Endodermal cell (in vitro differentiated cells): ENCODE results near the gene YKT6. TPM values are rescaled to one million over a fixed set of nuclear protein-coding genes. Genes with fewer than 3 reads are reported as not detected.
A peak's percentile ranks its signal among the peaks of the same experiment; 100 is the strongest.
"Not testable (repeated sequence)": the region's sequence is repeated elsewhere in the genome, so short reads cannot be mapped to it uniquely, and the experiment has no call there.

Source experiments
- DNase-seq: peaks from one replicate; pipeline ENCODE4 v3.0.0-alpha.2; 2017
- H3K27ac ChIP-seq: 2 replicates; pipeline ENCODE4 v1.5.1; 2013; ENCODE audit warnings: mild to moderate bottlenecking, low read depth, low read length, moderate library complexity
- H3K27me3 ChIP-seq: 2 replicates; pipeline ENCODE4 v1.6.1; 2013; ENCODE audit warnings: mild to moderate bottlenecking, low read length, moderate library complexity; ENCODE audit not compliant: insufficient read depth, control insufficient read depth, poor library complexity, severe bottlenecking
- H3K36me3 ChIP-seq: 2 replicates; pipeline ENCODE4 v1.7.0; 2013; ENCODE audit warnings: mild to moderate bottlenecking, low read length, moderate library complexity; ENCODE audit not compliant: control insufficient read depth, insufficient read depth
- H3K4me1 ChIP-seq: one replicate; pipeline ENCODE4 v1.7.0; 2013; ENCODE audit warnings: low read length; ENCODE audit not compliant: control insufficient read depth, insufficient read depth
- H3K4me3 ChIP-seq: 2 replicates; pipeline ENCODE4 v1.5.1; 2013; ENCODE audit warnings: mild to moderate bottlenecking, low read length, moderate library complexity
- H3K9ac ChIP-seq: 2 replicates; pipeline ENCODE4 v1.6.1; 2013; ENCODE audit warnings: mild to moderate bottlenecking, low read length, moderate library complexity; ENCODE audit not compliant: poor library complexity, severe bottlenecking; ENCODE audit errors: extremely low read depth
- H3K9me3 ChIP-seq: 2 replicates; pipeline ENCODE4 v1.6.1; 2013; ENCODE audit warnings: mild to moderate bottlenecking, low read length, moderate library complexity; ENCODE audit not compliant: control insufficient read depth
- H3K27ac Mint-ChIP-seq: 2 replicates; pipeline ENCODE4 v1.8.0; 2020; ENCODE audit warnings: mixed read lengths
- H3K27me3 Mint-ChIP-seq: 2 replicates; pipeline ENCODE4 v1.8.0; 2021; ENCODE audit warnings: mild to moderate bottlenecking, mixed read lengths; ENCODE audit not compliant: insufficient read depth
- H3K36me3 Mint-ChIP-seq: 2 replicates; pipeline ENCODE4 v1.8.0; 2020; ENCODE audit warnings: low read depth, mixed read lengths
- H3K4me1 Mint-ChIP-seq: 2 replicates; pipeline ENCODE4 v1.8.0; 2020; ENCODE audit warnings: mixed read lengths
- H3K4me3 Mint-ChIP-seq: 2 replicates; pipeline ENCODE4 v1.8.0; 2020; ENCODE audit warnings: mild to moderate bottlenecking, moderate library complexity, mixed read lengths
- H3K9me3 Mint-ChIP-seq: 2 replicates; pipeline ENCODE4 v1.8.0; 2020; ENCODE audit warnings: mild to moderate bottlenecking, mixed read lengths
- WGBS, 2 experiments: methylation state at CpG; one replicate each; pipeline versions ENCODE4 v1.1.5 to v1.1.7; 2013; ENCODE audit warnings: missing lambda C conversion rate in 2 of 2, mixed read lengths in 1 of 2; ENCODE audit not compliant: insufficient coverage in 1 of 2, insufficient read length in 1 of 2; 5-methylcytosine and 5-hydroxymethylcytosine counted together
- total RNA-seq, 2 donors: library from RNA; stranded (reverse); fragmentation: NEBNext Ultra II Directional in 1 of 2; extraction: Animal tissue kit (Norgen Biotek cat#: 25700) in 1 of 2; gene quantifications; 2 replicates in 1 of 2; 3 replicates in 1 of 2; pipeline ENCODE4 v1.2.1, GENCODE V29; 2021
- TF ChIP-seq, protein P1 (sequence below): fragments of 200-600 bp; sonication (generic); conservative IDR thresholded peaks from 2 replicates; pipeline ENCODE4 v1.5.0; 2021; ENCODE audit warnings: antibody characterized with exemption, mild to moderate bottlenecking

Gene YKT6
- total RNA-seq, 2 donors from 2014 or later: 96.2 to 101 TPM

DNA sequence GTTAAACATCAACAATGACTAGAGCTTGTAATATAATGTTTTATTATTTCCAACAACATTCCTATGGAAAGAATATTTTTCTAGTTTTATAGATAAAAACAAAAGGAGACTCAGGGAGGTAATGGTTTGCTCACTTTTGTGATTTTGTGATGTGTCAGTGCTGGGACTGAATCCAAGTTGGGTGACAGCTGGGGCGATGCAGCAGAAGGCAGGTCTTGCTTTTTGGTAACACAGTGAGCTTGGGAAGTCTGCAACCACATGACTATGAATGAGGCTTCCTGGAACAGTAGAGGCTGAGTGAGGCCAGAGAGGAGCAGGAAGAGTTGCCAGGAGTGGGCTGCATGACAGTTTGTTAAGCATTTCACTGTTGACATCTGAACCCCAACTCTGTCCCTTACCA lies 4.9 kb upstream of the YKT6 start:
- Histone ChIP-seq H3K4me1 (no peaks in the 10 kb centered on the region), H3K27me3 (peaks cover 14% of the 10 kb centered on the region), H3K9ac (no peak overlapping the region), H3K27ac (no peak overlapping the region), H3K36me3 (no peaks in the 10 kb centered on the region), H3K9me3 (no peaks in the 10 kb centered on the region), H3K4me3 (no peak overlapping the region)
- TF ChIP-seq, protein P1, sequence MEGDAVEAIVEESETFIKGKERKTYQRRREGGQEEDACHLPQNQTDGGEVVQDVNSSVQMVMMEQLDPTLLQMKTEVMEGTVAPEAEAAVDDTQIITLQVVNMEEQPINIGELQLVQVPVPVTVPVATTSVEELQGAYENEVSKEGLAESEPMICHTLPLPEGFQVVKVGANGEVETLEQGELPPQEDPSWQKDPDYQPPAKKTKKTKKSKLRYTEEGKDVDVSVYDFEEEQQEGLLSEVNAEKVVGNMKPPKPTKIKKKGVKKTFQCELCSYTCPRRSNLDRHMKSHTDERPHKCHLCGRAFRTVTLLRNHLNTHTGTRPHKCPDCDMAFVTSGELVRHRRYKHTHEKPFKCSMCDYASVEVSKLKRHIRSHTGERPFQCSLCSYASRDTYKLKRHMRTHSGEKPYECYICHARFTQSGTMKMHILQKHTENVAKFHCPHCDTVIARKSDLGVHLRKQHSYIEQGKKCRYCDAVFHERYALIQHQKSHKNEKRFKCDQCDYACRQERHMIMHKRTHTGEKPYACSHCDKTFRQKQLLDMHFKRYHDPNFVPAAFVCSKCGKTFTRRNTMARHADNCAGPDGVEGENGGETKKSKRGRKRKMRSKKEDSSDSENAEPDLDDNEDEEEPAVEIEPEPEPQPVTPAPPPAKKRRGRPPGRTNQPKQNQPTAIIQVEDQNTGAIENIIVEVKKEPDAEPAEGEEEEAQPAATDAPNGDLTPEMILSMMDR: no peak
- no peaks in the 10 kb centered on the region for H3K9me3 Mint-ChIP-seq
- peaks cover 2% of the 10 kb centered on the region for H3K4me1 Mint-ChIP-seq
- peaks cover 20% of the 10 kb centered on the region for H3K27me3 Mint-ChIP-seq
- no peaks in the 10 kb centered on the region for H3K36me3 Mint-ChIP-seq
- no peak overlapping the region for H3K4me3 Mint-ChIP-seq
- no peak for DNase-seq
- 81 to 100% methylated on average over 1 of the region's 1 CpG for WGBS, 2 experiments
- no peak overlapping the region for H3K27ac Mint-ChIP-seq

DNA sequence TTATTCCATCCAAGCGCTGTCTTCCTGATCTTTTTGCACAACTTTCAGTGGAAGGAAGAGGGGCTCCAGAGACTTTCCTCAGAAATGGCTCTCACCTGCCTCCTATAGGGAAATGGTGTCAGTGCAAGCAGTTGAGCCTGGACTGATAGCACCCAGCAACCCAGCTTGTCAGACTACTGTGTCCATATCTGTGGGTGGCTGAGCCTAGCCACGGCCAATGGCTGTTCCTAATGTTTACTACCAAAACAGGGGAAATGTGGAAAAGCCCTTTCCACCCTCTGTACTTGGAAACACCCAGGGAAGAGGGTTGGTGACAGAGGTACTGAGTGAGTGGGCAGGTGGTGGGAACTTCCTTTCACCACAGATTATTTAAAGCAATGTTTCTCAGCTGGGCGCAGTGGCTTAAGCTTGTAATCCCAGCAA lies 4.3 kb upstream of the YKT6 start:
- Histone ChIP-seq H3K9ac (no peak overlapping the region), H3K27ac (no peak overlapping the region), H3K9me3 (no peaks in the 10 kb centered on the region), H3K36me3 (no peaks in the 10 kb centered on the region), H3K4me1 (no peaks in the 10 kb centered on the region), H3K4me3 (no peak overlapping the region), H3K27me3 (peaks cover 14% of the 10 kb centered on the region)
- WGBS, 2 experiments: 66 to 68% methylated on average over 3 of the region's 3 CpGs
- H3K9me3 Mint-ChIP-seq: no peaks in the 10 kb centered on the region
- DNase-seq: peak; percentile 88
- H3K4me1 Mint-ChIP-seq: peaks cover 4% of the 10 kb centered on the region
- TF ChIP-seq, protein P1: peak; percentile 77
- H3K4me3 Mint-ChIP-seq: no peak overlapping the region
- H3K36me3 Mint-ChIP-seq: no peaks in the 10 kb centered on the region
- H3K27ac Mint-ChIP-seq: no peak overlapping the region
- H3K27me3 Mint-ChIP-seq: peaks cover 20% of the 10 kb centered on the region

DNA sequence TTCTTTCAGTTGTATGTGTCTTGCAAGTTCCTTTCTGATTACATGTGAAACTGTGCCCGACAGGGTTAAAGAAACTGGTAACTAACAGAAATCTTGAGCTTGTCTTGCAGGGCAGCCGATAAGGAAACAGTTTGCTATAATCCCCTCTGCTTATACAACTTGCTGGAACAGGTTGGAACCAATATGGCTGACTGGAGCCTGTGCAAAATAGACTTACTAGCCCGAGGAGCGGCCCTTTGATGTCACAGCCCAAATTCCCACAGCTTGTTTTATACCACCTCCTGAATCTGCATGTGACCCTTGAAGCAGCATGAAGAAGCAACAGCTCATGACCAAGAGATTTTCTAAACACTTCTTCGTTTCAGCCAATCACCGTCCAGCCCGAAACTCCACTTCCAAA lies 3.3 kb upstream of the YKT6 start:
- H3K4me1 Mint-ChIP-seq: peaks cover 10% of the 10 kb centered on the region
- 87 to 90% methylated on average over 7 of the region's 7 CpGs for WGBS, 2 experiments
- Histone ChIP-seq H3K36me3 (no peaks in the 10 kb centered on the region), H3K27ac (no peak overlapping the region), H3K9me3 (no peaks in the 10 kb centered on the region), H3K27me3 (peaks cover 14% of the 10 kb centered on the region), H3K4me1 (no peaks in the 10 kb centered on the region), H3K9ac (no peak overlapping the region), H3K4me3 (no peak overlapping the region)
- DNase-seq: no peak
- H3K9me3 Mint-ChIP-seq: no peaks in the 10 kb centered on the region
- peaks cover 20% of the 10 kb centered on the region for H3K27me3 Mint-ChIP-seq
- H3K36me3 Mint-ChIP-seq: no peaks in the 10 kb centered on the region
- TF ChIP-seq, protein P1: no peak
- H3K4me3 Mint-ChIP-seq: no peak overlapping the region
- H3K27ac Mint-ChIP-seq: no peak overlapping the region

DNA sequence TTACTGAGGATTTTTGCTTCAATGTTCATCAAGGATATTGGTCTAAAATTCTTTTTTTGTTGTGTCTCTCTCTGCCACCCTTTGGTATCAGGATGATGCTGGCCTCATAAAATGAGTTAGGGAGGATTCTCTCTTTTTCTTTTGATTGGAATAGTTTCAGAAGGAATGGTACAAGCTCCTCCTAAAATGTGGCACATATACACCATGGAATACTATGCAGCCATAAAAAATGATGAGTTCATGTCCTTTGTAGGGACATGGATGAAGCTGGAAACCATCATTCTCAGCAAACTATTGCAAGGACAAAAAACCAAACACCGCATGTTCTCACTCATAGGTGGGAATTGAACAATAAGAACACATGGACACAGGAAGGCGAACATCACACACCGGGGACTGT lies 615 bp upstream of the YKT6 start:
- H3K4me3 Mint-ChIP-seq, DNase-seq: not testable (repeated sequence)

More for the DNA sequence above, 615 bp upstream of the YKT6 start:
- not testable (repeated sequence) for H3K36me3 Mint-ChIP-seq, H3K9me3 Mint-ChIP-seq, H3K27ac Mint-ChIP-seq, H3K4me1 ChIP-seq, H3K9me3 ChIP-seq, H3K4me3 ChIP-seq, H3K27ac ChIP-seq, H3K9ac ChIP-seq
- peaks cover 14% of the 10 kb centered on the region for H3K27me3 ChIP-seq
- WGBS, 2 experiments: no CpG with 5 or more reads among the region's 3 CpGs
- Mint-ChIP-seq H3K4me1 (peaks cover 13% of the 10 kb centered on the region), H3K27me3 (peaks cover 20% of the 10 kb centered on the region)
- peaks cover 18% of the 10 kb centered on the region for H3K36me3 ChIP-seq
